GM12878 (cell line): ENCODE measurements around the gene CDCA5.

Experiments
- CTCF ChIP-seq, 3 experiments: IDR thresholded peaks in 2 of 3; conservative IDR thresholded peaks in 1 of 3; 2 replicates each; pipeline ENCODE4 v1.5.1; 2011; ENCODE audit warnings: low read depth in 3 of 3, low read length in 3 of 3, mild to moderate bottlenecking in 3 of 3, control low read depth in 2 of 3, moderate library complexity in 2 of 3, inconsistent platforms in 1 of 3, mixed read lengths in 1 of 3; ENCODE audit not compliant: control insufficient read depth in 2 of 3, insufficient read depth in 1 of 3; ENCODE audit errors: extremely low read depth in 1 of 3
- JUNB ChIP-seq: IDR thresholded peaks from 2 replicates; pipeline ENCODE4 v1.6.1; 2016; ENCODE audit warnings: antibody characterized with exemption, mild to moderate bottlenecking

DNA sequence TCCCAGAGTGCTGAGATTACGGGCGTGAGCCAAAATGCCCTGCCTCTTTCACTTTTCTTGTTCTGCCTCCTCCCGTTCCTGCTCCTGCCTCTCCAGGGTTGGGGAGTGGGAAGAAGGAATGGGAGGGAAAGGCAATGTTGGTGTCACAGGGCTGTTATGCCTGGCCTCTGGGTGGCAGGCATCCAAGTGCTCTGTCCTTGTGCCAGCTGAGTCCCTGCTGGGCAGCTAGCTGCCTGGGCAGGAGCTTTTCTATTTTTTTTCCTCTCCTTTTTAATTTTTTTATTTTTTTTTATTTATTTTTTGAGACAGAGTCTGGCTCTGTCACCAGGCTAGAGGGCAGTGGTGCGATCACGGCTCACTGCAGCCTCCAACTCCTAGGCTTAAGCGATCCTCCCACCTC is 46.9 kb downstream of the CDCA5 start:
- TF ChIP-seq CTCF (IDR thresholded peaks at IDR 0.05 in 2 of 3, conservative IDR thresholded peaks at IDR 0.05 in 1 of 3; ENCODE audit: control insufficient read depth in 2 of 3, extremely low read depth in 1 of 3, insufficient read depth in 1 of 3, low read depth in 3 of 3, low read length in 3 of 3) (no peak), JUNB (no peak)
